Gastroesophageal sphincter (tissue), 3 donors: Measurements from ENCODE around the gene UBXN6.

Experiments
- POLR2A ChIP-seq, 2 donors: fragments of 450-650 bp; IDR thresholded peaks; one replicate each; pipeline ENCODE4 v1.6.1; 2017; ENCODE audit warnings: antibody characterized with exemption in 2 of 2, mild to moderate bottlenecking in 2 of 2, moderate library complexity in 1 of 2
- TF ChIP-seq, protein P1 (sequence below), 4 experiments: fragments of 200-600 bp in 2 of 4; fragments of 450-650 bp in 2 of 4; sonication (generic) in 1 of 4; IDR thresholded peaks; one replicate each; pipeline ENCODE4 v1.5.1; 2017 to 2019; ENCODE audit warnings: antibody characterized with exemption in 4 of 4, mild to moderate bottlenecking in 2 of 4, moderate library complexity in 2 of 4

DNA sequence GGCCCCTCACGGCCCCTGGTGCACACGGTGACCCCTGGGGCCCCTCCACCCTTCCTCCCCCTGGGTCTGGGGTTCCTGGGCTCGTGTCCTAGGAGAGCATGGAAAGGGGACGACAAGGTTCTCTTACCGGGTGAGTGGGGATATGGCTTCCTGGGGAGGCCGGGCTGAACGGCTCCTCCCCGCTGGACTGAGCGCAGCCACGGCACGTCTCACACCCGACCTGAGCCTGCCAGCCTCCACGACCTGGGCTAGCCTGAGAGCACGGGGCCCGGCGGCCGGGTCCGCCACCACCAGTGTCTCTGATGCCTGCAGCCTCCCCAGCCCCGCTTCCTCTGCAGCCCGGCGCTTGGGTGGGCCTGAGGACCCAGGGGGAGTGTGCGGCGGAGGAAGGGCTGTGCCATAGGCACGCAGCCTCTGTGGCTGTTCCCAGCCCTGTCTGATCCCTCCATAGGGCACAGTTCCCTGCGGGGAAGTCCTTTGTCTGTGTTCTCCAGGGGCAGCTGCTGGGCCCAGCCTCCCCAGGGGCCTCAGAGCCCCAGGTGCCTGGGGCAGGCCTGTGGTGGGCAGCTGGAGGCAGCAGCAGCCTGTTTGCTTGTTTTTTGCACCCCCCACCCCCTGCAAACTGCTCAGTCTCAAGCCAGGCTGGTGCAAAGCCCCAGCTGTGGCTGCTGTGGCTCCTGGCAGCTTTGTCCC lies 45.7 kb upstream of the UBXN6 start:
- TF ChIP-seq, protein P1, sequence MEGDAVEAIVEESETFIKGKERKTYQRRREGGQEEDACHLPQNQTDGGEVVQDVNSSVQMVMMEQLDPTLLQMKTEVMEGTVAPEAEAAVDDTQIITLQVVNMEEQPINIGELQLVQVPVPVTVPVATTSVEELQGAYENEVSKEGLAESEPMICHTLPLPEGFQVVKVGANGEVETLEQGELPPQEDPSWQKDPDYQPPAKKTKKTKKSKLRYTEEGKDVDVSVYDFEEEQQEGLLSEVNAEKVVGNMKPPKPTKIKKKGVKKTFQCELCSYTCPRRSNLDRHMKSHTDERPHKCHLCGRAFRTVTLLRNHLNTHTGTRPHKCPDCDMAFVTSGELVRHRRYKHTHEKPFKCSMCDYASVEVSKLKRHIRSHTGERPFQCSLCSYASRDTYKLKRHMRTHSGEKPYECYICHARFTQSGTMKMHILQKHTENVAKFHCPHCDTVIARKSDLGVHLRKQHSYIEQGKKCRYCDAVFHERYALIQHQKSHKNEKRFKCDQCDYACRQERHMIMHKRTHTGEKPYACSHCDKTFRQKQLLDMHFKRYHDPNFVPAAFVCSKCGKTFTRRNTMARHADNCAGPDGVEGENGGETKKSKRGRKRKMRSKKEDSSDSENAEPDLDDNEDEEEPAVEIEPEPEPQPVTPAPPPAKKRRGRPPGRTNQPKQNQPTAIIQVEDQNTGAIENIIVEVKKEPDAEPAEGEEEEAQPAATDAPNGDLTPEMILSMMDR (IDR thresholded peaks at IDR 0.05): no peak
- TF ChIP-seq POLR2A (IDR thresholded peaks at IDR 0.05): no peak
